ENCODE data around the gene RTEL1. TPM values are rescaled to one million over a fixed set of nuclear protein-coding genes. Genes with fewer than 3 reads are reported as not detected.

RTEL1 gene
- total and polyA plus RNA-seq, 2 donors (not counting 1 experiment from before 2014, with no cell fraction given): 4.7 to 12.4 TPM

- Histone ChIP-seq H3K4me3 (replicated peaks in 1 of 4; ENCODE audit: control extremely low read depth in 1 of 4, insufficient read depth in 1 of 4, low read depth in 3 of 4, low read length in 4 of 4) (no peak overlapping the region), H3K36me3 (ENCODE audit: control insufficient read depth, insufficient read depth, low read length) (peaks cover 22% of the 10 kb centered on the region), H3K27me3 (ENCODE audit: control insufficient read depth, insufficient read depth, low read length) (no peaks in the 10 kb centered on the region), H4K20me1 (ENCODE audit: control insufficient read depth, extremely low read depth, insufficient read depth, low read length) (no peaks in the 10 kb centered on the region), H2AFZ (ENCODE audit: low read length) (no peak overlapping the region), H3K4me1 (ENCODE audit: control insufficient read depth, extremely low read depth, insufficient read depth, low read length) (no peaks in the 10 kb centered on the region), H3K4me2 (ENCODE audit: extremely low read depth, insufficient read depth, low read length) (no peak overlapping the region), H3K9ac (ENCODE audit: insufficient read depth, low read length) (no peak overlapping the region), H3K9me3 (ENCODE audit: control insufficient read depth, insufficient read depth, low read depth, low read length) (no peaks in the 10 kb centered on the region), H3K27ac (ENCODE audit: insufficient read depth, low read length) (no peak overlapping the region), H3K79me2 (ENCODE audit: control insufficient read depth, insufficient read depth, low read length) (peaks cover 21% of the 10 kb centered on the region)
- TF ChIP-seq, protein P1, sequence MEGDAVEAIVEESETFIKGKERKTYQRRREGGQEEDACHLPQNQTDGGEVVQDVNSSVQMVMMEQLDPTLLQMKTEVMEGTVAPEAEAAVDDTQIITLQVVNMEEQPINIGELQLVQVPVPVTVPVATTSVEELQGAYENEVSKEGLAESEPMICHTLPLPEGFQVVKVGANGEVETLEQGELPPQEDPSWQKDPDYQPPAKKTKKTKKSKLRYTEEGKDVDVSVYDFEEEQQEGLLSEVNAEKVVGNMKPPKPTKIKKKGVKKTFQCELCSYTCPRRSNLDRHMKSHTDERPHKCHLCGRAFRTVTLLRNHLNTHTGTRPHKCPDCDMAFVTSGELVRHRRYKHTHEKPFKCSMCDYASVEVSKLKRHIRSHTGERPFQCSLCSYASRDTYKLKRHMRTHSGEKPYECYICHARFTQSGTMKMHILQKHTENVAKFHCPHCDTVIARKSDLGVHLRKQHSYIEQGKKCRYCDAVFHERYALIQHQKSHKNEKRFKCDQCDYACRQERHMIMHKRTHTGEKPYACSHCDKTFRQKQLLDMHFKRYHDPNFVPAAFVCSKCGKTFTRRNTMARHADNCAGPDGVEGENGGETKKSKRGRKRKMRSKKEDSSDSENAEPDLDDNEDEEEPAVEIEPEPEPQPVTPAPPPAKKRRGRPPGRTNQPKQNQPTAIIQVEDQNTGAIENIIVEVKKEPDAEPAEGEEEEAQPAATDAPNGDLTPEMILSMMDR (conservative IDR thresholded peaks at IDR 0.05 in 1 of 2, IDR thresholded peaks at IDR 0.05 in 1 of 2; ENCODE audit: low read depth in 1 of 2, low read length in 2 of 2): no peak
- TF ChIP-seq EZH2 (IDR thresholded peaks at IDR 0.05; ENCODE audit: low read length, missing control alignments): no peak
- no peak for DNase-seq (ENCODE audit: low read depth in 2 of 2)
Observed at GRCh38 chr20:63733117-63733516, 75.0 kb downstream of the RTEL1 start.

DNA sequence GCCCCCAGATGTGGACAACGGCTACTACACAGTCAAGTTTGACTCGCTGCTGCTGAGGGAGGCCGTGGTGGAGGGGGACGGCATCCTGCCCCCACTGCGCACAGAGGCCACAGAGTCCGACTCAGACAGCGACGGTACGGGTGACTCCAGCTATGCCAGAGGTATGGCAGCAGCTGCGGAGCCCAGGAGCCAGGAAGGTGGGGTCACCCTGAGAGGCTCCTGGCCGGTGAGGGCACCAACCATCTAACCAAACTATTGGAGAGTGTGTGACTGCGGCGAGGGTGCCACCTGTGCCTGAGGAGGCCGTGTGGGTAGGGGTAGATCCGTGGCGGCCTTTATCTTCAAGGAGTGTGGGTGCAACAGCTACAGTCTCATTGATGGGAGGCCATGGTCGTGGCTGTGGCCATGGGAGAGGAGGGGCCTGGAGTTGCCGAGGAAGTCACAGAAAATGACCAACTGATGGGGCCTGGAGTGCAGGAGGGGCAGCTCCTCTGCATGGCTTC lies 75.5 kb downstream of the RTEL1 start:
- TF ChIP-seq EZH2 (IDR thresholded peaks at IDR 0.05; ENCODE audit: low read length, missing control alignments): no peak
- TF ChIP-seq, protein P1 (conservative IDR thresholded peaks at IDR 0.05 in 1 of 2, IDR thresholded peaks at IDR 0.05 in 1 of 2; ENCODE audit: low read depth in 1 of 2, low read length in 2 of 2): no peak
- no peaks in the 10 kb centered on the region for H3K4me1 ChIP-seq (ENCODE audit: control insufficient read depth, extremely low read depth, insufficient read depth, low read length)
- H3K9ac ChIP-seq (ENCODE audit: insufficient read depth, low read length): no peak overlapping the region
- H3K4me2 ChIP-seq (ENCODE audit: extremely low read depth, insufficient read depth, low read length): no peak overlapping the region
- no peaks in the 10 kb centered on the region for H3K9me3 ChIP-seq (ENCODE audit: control insufficient read depth, insufficient read depth, low read depth, low read length)
- peaks cover 21% of the 10 kb centered on the region for H3K79me2 ChIP-seq (ENCODE audit: control insufficient read depth, insufficient read depth, low read length)
- no peaks in the 10 kb centered on the region for H4K20me1 ChIP-seq (ENCODE audit: control insufficient read depth, extremely low read depth, insufficient read depth, low read length)
- H3K36me3 ChIP-seq (ENCODE audit: control insufficient read depth, insufficient read depth, low read length): peaks cover 22% of the 10 kb centered on the region
- H3K4me3 ChIP-seq (replicated peaks in 1 of 4; ENCODE audit: control extremely low read depth in 1 of 4, insufficient read depth in 1 of 4, low read depth in 3 of 4, low read length in 4 of 4): no peak overlapping the region
- DNase-seq (ENCODE audit: low read depth in 2 of 2): no peak
- no peaks in the 10 kb centered on the region for H3K27me3 ChIP-seq (ENCODE audit: control insufficient read depth, insufficient read depth, low read length)
- H3K27ac ChIP-seq (ENCODE audit: insufficient read depth, low read length): no peak overlapping the region
- H2AFZ ChIP-seq (ENCODE audit: low read length): no peak overlapping the region

- Histone ChIP-seq H3K9ac (ENCODE audit: insufficient read depth, low read length) (no peak overlapping the region), H3K4me2 (ENCODE audit: extremely low read depth, insufficient read depth, low read length) (no peak overlapping the region), H3K27ac (ENCODE audit: insufficient read depth, low read length) (no peak overlapping the region), H3K79me2 (ENCODE audit: control insufficient read depth, insufficient read depth, low read length) (peaks cover 21% of the 10 kb centered on the region), H3K36me3 (ENCODE audit: control insufficient read depth, insufficient read depth, low read length) (peaks cover 22% of the 10 kb centered on the region), H3K4me3 (replicated peaks in 1 of 4; ENCODE audit: control extremely low read depth in 1 of 4, insufficient read depth in 1 of 4, low read depth in 3 of 4, low read length in 4 of 4) (no peak overlapping the region), H2AFZ (ENCODE audit: low read length) (no peak overlapping the region), H3K27me3 (ENCODE audit: control insufficient read depth, insufficient read depth, low read length) (no peaks in the 10 kb centered on the region), H3K9me3 (ENCODE audit: control insufficient read depth, insufficient read depth, low read depth, low read length) (no peaks in the 10 kb centered on the region), H4K20me1 (ENCODE audit: control insufficient read depth, extremely low read depth, insufficient read depth, low read length) (no peaks in the 10 kb centered on the region), H3K4me1 (ENCODE audit: control insufficient read depth, extremely low read depth, insufficient read depth, low read length) (peaks cover 2% of the 10 kb centered on the region)
- TF ChIP-seq EZH2 (IDR thresholded peaks at IDR 0.05; ENCODE audit: low read length, missing control alignments): no peak
- TF ChIP-seq, protein P1 (conservative IDR thresholded peaks at IDR 0.05 in 1 of 2, IDR thresholded peaks at IDR 0.05 in 1 of 2; ENCODE audit: low read depth in 1 of 2, low read length in 2 of 2): no peak
- DNase-seq (ENCODE audit: low read depth in 2 of 2): no peak
Observed at GRCh38 chr20:63734111-63734945, 76.2 kb downstream of the RTEL1 start.

Measured in fibroblast of lung (primary cell).